Type B pancreatic cell (in vitro differentiated cells): ENCODE results near the gene RSPH9. TPM values are rescaled to one million over a fixed set of nuclear protein-coding genes. Genes with fewer than 3 reads are reported as not detected.

Experiments used
- DNase-seq: peaks from one replicate; pipeline ENCODE4 v3.0.0; 2021; ENCODE audit warnings: mixed read lengths; ENCODE audit not compliant: unreplicated experiment; ENCODE audit errors: extremely low spot score
- H3K27ac Mint-ChIP-seq: 2 replicates; pipeline ENCODE4 v1.8.0; 2021; ENCODE audit warnings: mild to moderate bottlenecking, mixed read lengths
- H3K27me3 Mint-ChIP-seq: 2 replicates; pipeline ENCODE4 v1.8.0; 2021; ENCODE audit warnings: mixed read lengths
- H3K36me3 Mint-ChIP-seq: 2 replicates; pipeline ENCODE4 v1.8.0; 2021; ENCODE audit warnings: mixed read lengths
- H3K4me1 Mint-ChIP-seq: one replicate; pipeline ENCODE4 v1.8.0; 2021; ENCODE audit warnings: mixed read lengths; ENCODE audit not compliant: unreplicated experiment
- H3K4me3 Mint-ChIP-seq: 2 replicates; pipeline ENCODE4 v1.8.0; 2021; ENCODE audit warnings: mild to moderate bottlenecking, mixed read lengths
- H3K9me3 Mint-ChIP-seq: 2 replicates; pipeline ENCODE4 v1.8.0; 2021; ENCODE audit warnings: mixed read lengths
- CTCF ChIP-seq: fragments of 200-600 bp; sonication (generic); conservative IDR thresholded peaks from 2 replicates; pipeline ENCODE4 v1.5.0; 2021; ENCODE audit warnings: antibody characterized with exemption, mild to moderate bottlenecking
- long read RNA-seq: library from polyadenylated mRNA; unstranded; transcript quantifications from one replicate; pipeline ENCODE4 v2.0.0, GENCODE V29; 2020
- total RNA-seq: library from RNA; stranded (reverse); gene quantifications from 2 replicates; pipeline ENCODE4 v1.2.1, GENCODE V29; 2021; ENCODE audit warnings: low replicate concordance

RSPH9 gene
- 0.14 and 0.53 TPM in 2 replicates for total RNA-seq
- long read RNA-seq: 0 reads

- Mint-ChIP-seq H3K27ac (no peak within 1 kb of the TSS), H3K4me1 (peaks cover 25% of the 10 kb centered on the region), H3K9me3 (no peaks in the 10 kb centered on the region), H3K36me3 (peaks cover 18% of the 10 kb centered on the region), H3K27me3 (peaks cover 3% of the 10 kb centered on the region), H3K4me3 (peak within 1 kb of the TSS; percentile 87)
- DNase-seq: peak; percentile 79
- TF ChIP-seq CTCF: no peak
Observed at GRCh38 chr6:43644940-43645612, at the start of gene RSPH9. Gene RSPH9, plus strand, starts transcription at chr6:43645036. Its CDS starts 63 bp downstream, at chr6:43645099.

GRCh38 chr6:43600595-43600994, 44.2 kb upstream of the RSPH9 start:
- H3K27ac Mint-ChIP-seq: no peak overlapping the region
- no peak for TF ChIP-seq CTCF
- no peak for DNase-seq
- no peaks in the 10 kb centered on the region for H3K4me1 Mint-ChIP-seq
- H3K36me3 Mint-ChIP-seq: peaks cover 19% of the 10 kb centered on the region
- H3K9me3 Mint-ChIP-seq: no peaks in the 10 kb centered on the region
- no peak overlapping the region for H3K4me3 Mint-ChIP-seq
- H3K27me3 Mint-ChIP-seq: no peaks in the 10 kb centered on the region

- Mint-ChIP-seq H3K27ac (no peak overlapping the region), H3K27me3 (no peaks in the 10 kb centered on the region), H3K4me3 (no peak overlapping the region), H3K9me3 (no peaks in the 10 kb centered on the region), H3K36me3 (peaks cover 27% of the 10 kb centered on the region), H3K4me1 (peaks cover 4% of the 10 kb centered on the region)
- TF ChIP-seq CTCF: no peak
- DNase-seq: no peak
Observed at GRCh38 chr6:43604174-43604573, 40.7 kb upstream of the RSPH9 start.

- H3K27ac Mint-ChIP-seq: no peak overlapping the region
- H3K4me3 Mint-ChIP-seq: no peak overlapping the region
- H3K4me1 Mint-ChIP-seq: peaks cover 4% of the 10 kb centered on the region
- H3K9me3 Mint-ChIP-seq: no peaks in the 10 kb centered on the region
- DNase-seq: no peak
- no peaks in the 10 kb centered on the region for H3K27me3 Mint-ChIP-seq
- no peak for TF ChIP-seq CTCF
- peaks cover 27% of the 10 kb centered on the region for H3K36me3 Mint-ChIP-seq
Observed at GRCh38 chr6:43606019-43606418, 38.8 kb upstream of the RSPH9 start.

- peaks cover 4% of the 10 kb centered on the region for H3K4me1 Mint-ChIP-seq
- H3K9me3 Mint-ChIP-seq: no peaks in the 10 kb centered on the region
- TF ChIP-seq CTCF: peak; percentile 91
- no peak overlapping the region for H3K4me3 Mint-ChIP-seq
- H3K27me3 Mint-ChIP-seq: no peaks in the 10 kb centered on the region
- H3K36me3 Mint-ChIP-seq: peaks cover 22% of the 10 kb centered on the region
- H3K27ac Mint-ChIP-seq: no peak overlapping the region
- DNase-seq: no peak
Observed at GRCh38 chr6:43608310-43608763, 36.5 kb upstream of the RSPH9 start.
